CD14-positive monocyte (primary cell): Measurements from ENCODE around the gene NPSR1. TPM values are rescaled to one million over a fixed set of nuclear protein-coding genes. Genes with fewer than 3 reads are reported as not detected.

Source experiments
- DNase-seq, 3 donors: peaks; one replicate each; pipeline ENCODE4 v3.0.0-alpha.2; 2011 to 2022
- H2AFZ ChIP-seq: 2 replicates; pipeline ENCODE4 v1.6.0; 2012; ENCODE audit warnings: mild to moderate bottlenecking, low read depth, low read length, inconsistent platforms; ENCODE audit not compliant: insufficient read depth, poor library complexity, severe bottlenecking
- H3K27ac ChIP-seq, 2 donors: 1 replicate in 1 of 2; 2 replicates in 1 of 2; pipeline ENCODE4 v1.5.1; 2012 to 2013; ENCODE audit warnings: low read length in 2 of 2, control low read depth in 1 of 2, inconsistent platforms in 1 of 2, low read depth in 1 of 2, mild to moderate bottlenecking in 1 of 2
- H3K27me3 ChIP-seq, 2 donors: one replicate each; pipeline versions ENCODE4 v1.6.0 to v1.6.1; 2011 to 2013; ENCODE audit warnings: low read length in 2 of 2; ENCODE audit not compliant: control insufficient read depth in 2 of 2, insufficient read depth in 2 of 2
- H3K36me3 ChIP-seq, 2 donors: replicated peaks in 1 of 2; 1 replicate in 1 of 2; 2 replicates in 1 of 2; pipeline versions ENCODE4 v1.5.1 to v1.6.1; 2012 to 2013; ENCODE audit warnings: low read length in 2 of 2, control low read depth in 1 of 2, inconsistent platforms in 1 of 2, mild to moderate bottlenecking in 1 of 2; ENCODE audit not compliant: insufficient read depth in 2 of 2, control insufficient read depth in 1 of 2
- H3K4me1 ChIP-seq, 2 donors: 1 replicate in 1 of 2; 2 replicates in 1 of 2; pipeline versions ENCODE4 v1.5.1 to v1.6.1; 2012 to 2013; ENCODE audit warnings: low read length in 2 of 2, control low read depth in 1 of 2, inconsistent platforms in 1 of 2, mild to moderate bottlenecking in 1 of 2, moderate library complexity in 1 of 2; ENCODE audit not compliant: insufficient read depth in 2 of 2, control insufficient read depth in 1 of 2
- H3K4me2 ChIP-seq: replicated peaks from 2 replicates; pipeline ENCODE3; 2012; ENCODE audit warnings: low read length, moderate library complexity, mild to moderate bottlenecking; ENCODE audit not compliant: poor library complexity, severe bottlenecking; ENCODE audit errors: extremely low read depth
- H3K4me3 ChIP-seq, 3 experiments: fragments of 200-600 bp in 1 of 3; sonication (generic) in 1 of 3; replicated peaks in 1 of 3; 1 replicate in 2 of 3; 2 replicates in 1 of 3; pipeline ENCODE4 v1.5.1; 2011 to 2013; ENCODE audit warnings: low read length in 3 of 3, mild to moderate bottlenecking in 3 of 3, control low read depth in 2 of 3, low read depth in 2 of 3, inconsistent platforms in 1 of 3, moderate library complexity in 1 of 3
- H3K79me2 ChIP-seq: 2 replicates; pipeline ENCODE4 v1.6.0; 2012; ENCODE audit warnings: mild to moderate bottlenecking, control low read depth, inconsistent platforms, low read length, moderate library complexity; ENCODE audit not compliant: insufficient read depth
- H3K9ac ChIP-seq: 2 replicates; pipeline ENCODE4 v1.6.0; 2017; ENCODE audit warnings: low read length, mild to moderate bottlenecking; ENCODE audit not compliant: insufficient read depth, poor library complexity, severe bottlenecking
- H3K9me3 ChIP-seq, 2 donors: replicated peaks in 1 of 2; 1 replicate in 1 of 2; 2 replicates in 1 of 2; pipeline versions ENCODE4 v1.5.1 to v1.6.1; 2012 to 2013; ENCODE audit warnings: low read length in 2 of 2, control low read depth in 1 of 2; ENCODE audit not compliant: control insufficient read depth in 1 of 2, insufficient read depth in 1 of 2
- H4K20me1 ChIP-seq: 2 replicates; pipeline ENCODE4 v1.6.0; 2012; ENCODE audit warnings: mild to moderate bottlenecking, low read length, control low read depth, moderate library complexity; ENCODE audit not compliant: insufficient read depth
- H3K27ac Mint-ChIP-seq, 7 donors: one replicate each; pipeline ENCODE4 v1.8.0; 2020; ENCODE audit warnings: mild to moderate bottlenecking in 7 of 7, mixed read lengths in 7 of 7, moderate library complexity in 6 of 7, inconsistent platforms in 2 of 7
- H3K27me3 Mint-ChIP-seq, 3 donors: one replicate each; pipeline ENCODE4 v1.8.0; 2021 to 2022; ENCODE audit warnings: low read depth in 3 of 3, mild to moderate bottlenecking in 3 of 3, mixed read lengths in 3 of 3, moderate library complexity in 3 of 3, inconsistent platforms in 1 of 3
- H3K36me3 Mint-ChIP-seq, 2 donors: one replicate each; pipeline ENCODE4 v1.8.0; 2020; ENCODE audit warnings: mixed read lengths in 2 of 2, inconsistent platforms in 1 of 2, mild to moderate bottlenecking in 1 of 2
- H3K4me1 Mint-ChIP-seq: one replicate; pipeline ENCODE4 v1.8.0; 2020; ENCODE audit warnings: mild to moderate bottlenecking, mixed read lengths
- H3K4me3 Mint-ChIP-seq, 2 donors: one replicate each; pipeline ENCODE4 v1.8.0; 2020; ENCODE audit warnings: mild to moderate bottlenecking in 2 of 2, mixed read lengths in 2 of 2, moderate library complexity in 1 of 2
- H3K9me3 Mint-ChIP-seq, 7 donors: one replicate each; pipeline ENCODE4 v1.8.0; 2020 to 2022; ENCODE audit warnings: mixed read lengths in 7 of 7, mild to moderate bottlenecking in 6 of 7, moderate library complexity in 6 of 7, inconsistent platforms in 2 of 7
- CTCF ChIP-seq: fragments of 200-600 bp; IDR thresholded peaks from one replicate; pipeline ENCODE4 v1.8.0; 2022; ENCODE audit warnings: antibody characterized with exemption, mild to moderate bottlenecking
- WGBS: methylation state at CpG from one replicate; pipeline ENCODE4 v1.1.5; 2013; ENCODE audit warnings: missing lambda C conversion rate; ENCODE audit not compliant: insufficient coverage; 5-methylcytosine and 5-hydroxymethylcytosine counted together
- intact Hi-C, 2 donors: fragments of 100-400 bp; cut with micrococcal nuclease; formaldehyde crosslinking; loops; one replicate each; pipeline versions ENCODE4 v1.15.0 to v1.15.1; 2023
- polyA plus RNA-seq, 3 donors: library from polyadenylated mRNA; depleted of rRNA in 1 of 3; unstranded in 2 of 3; stranded (reverse) in 1 of 3; fragments of 300-500 nt in 2 of 3; fragments of >200 nt in 1 of 3; fragmentation: Illumina TruSeq in 2 of 3; gene quantifications; 1 replicate in 2 of 3; 2 replicates in 1 of 3; pipeline ENCODE4 v1.2.3, GENCODE V29; 2012 to 2021

Gene NPSR1
- polyA plus RNA-seq, 3 donors: not detected

DNA sequence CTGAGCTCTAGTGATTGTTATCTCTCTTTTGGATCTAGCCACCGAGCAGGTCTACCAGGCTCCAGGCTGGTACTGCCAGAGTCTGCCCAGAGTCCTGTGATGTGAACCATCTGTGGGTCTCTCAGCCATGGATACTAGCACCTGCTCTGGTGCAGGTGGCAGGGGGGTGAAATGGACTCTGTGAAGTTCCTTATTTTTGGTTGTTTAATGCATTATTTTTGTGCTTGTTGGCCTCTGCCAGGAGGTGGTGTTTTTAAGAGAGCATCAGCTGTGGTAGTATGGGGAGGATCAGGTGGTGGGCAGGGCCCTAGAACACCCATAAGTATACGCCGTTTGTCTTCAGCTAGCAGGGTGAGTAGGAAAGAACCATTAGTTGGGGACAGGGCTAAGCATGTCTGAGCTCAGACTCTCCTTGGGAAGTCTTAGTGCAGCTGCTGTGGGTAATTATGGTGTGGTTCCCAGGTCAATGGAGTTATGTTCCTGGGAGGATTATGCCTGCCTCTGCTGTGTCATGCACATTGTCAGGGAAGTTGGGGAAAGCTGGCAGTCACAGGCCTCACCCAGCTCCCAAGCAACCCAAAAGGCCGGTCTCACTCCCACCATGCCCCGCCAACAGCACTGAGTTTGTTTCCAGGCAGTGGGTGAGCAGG, 81.8 kb downstream of the NPSR1 start:
- Mint-ChIP-seq H3K4me1 (no peaks in the 10 kb centered on the region), H3K27me3 (peaks cover 0 to 2% (median 1%) of the 10 kb centered on the region in 3 donors), H3K9me3 (peaks cover 4 to 10% (median 6%) of the 10 kb centered on the region in 7 donors), H3K4me3 (no peak overlapping the region), H3K36me3 (no peaks in the 10 kb centered on the region), H3K27ac (no peak overlapping the region)
- no peak for TF ChIP-seq CTCF
- Histone ChIP-seq H3K27me3 (no peaks in the 10 kb centered on the region), H3K9me3 (peaks cover 0 to 13% of the 10 kb centered on the region in 2 donors), H3K4me2 (no peak overlapping the region), H3K79me2 (no peaks in the 10 kb centered on the region), H3K27ac (no peak overlapping the region), H3K4me3 (no peak overlapping the region), H2AFZ (no peak overlapping the region), H3K9ac (no peak overlapping the region), H4K20me1 (no peaks in the 10 kb centered on the region), H3K36me3 (no peaks in the 10 kb centered on the region), H3K4me1 (no peaks in the 10 kb centered on the region)
- intact Hi-C loops: no loop called here
- WGBS: 82% methylated on average over 5 of the region's 5 CpGs
- DNase-seq: no peak

DNA sequence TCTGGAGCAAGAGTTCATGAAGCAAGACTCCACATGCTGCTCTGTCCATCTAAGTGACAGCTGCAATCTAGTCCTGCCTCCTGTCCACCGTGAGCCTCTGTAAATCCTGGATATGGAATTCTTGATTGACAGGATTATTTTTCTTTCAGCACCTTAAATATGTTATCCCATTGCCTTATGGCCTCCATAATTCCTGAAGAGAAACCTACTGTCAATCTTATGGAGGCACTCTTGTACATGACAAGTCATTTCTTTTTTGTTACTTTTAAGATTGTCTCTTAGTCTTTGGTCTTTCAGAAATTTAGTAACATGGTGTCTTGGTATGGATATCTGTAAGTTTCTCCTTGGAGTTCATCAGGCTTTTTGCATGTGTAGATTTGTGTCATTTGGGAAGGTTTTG, 82.8 kb downstream of the NPSR1 start:
- intact Hi-C loops: no loop called here
- Histone ChIP-seq H3K27ac (no peak overlapping the region), H3K4me3 (no peak overlapping the region), H2AFZ (no peak overlapping the region), H3K36me3 (no peaks in the 10 kb centered on the region), H3K9me3 (peaks cover 0 to 13% of the 10 kb centered on the region in 2 donors), H3K4me1 (no peaks in the 10 kb centered on the region), H3K4me2 (no peak overlapping the region), H3K9ac (no peak overlapping the region), H3K27me3 (no peaks in the 10 kb centered on the region), H3K79me2 (no peaks in the 10 kb centered on the region), H4K20me1 (no peaks in the 10 kb centered on the region)
- Mint-ChIP-seq H3K27ac (no peak overlapping the region), H3K4me3 (no peak overlapping the region), H3K36me3 (no peaks in the 10 kb centered on the region), H3K4me1 (no peaks in the 10 kb centered on the region), H3K9me3 (peaks cover 4 to 10% (median 5%) of the 10 kb centered on the region in 7 donors), H3K27me3 (peaks cover 0 to 2% (median 1%) of the 10 kb centered on the region in 3 donors)
- no CpG with 5 or more reads among the region's 1 CpG for WGBS
- DNase-seq: no peak
- no peak for TF ChIP-seq CTCF
